Hepatocyte (in vitro differentiated cells): Measurements from ENCODE around the gene KCNQ1.

Experiments
- EZH2 ChIP-seq: fragments of 200-600 bp; sonication (generic); IDR thresholded peaks from 2 replicates; pipeline ENCODE4 v1.6.1; 2016; ENCODE audit warnings: antibody characterized with exemption, mild to moderate bottlenecking, borderline replicate concordance
- EZH2phosphoT487 ChIP-seq: fragments of 200-600 bp; sonication (generic); IDR thresholded peaks from one replicate; pipeline ENCODE4 v1.6.1; 2018; ENCODE audit warnings: antibody characterized with exemption, mild to moderate bottlenecking, low read depth, moderate library complexity; ENCODE audit not compliant: unreplicated experiment, severe bottlenecking
- TF ChIP-seq, protein P1 (sequence below): fragments of 200-600 bp; sonication (generic); IDR thresholded peaks from 2 replicates; pipeline ENCODE4 v1.5.1; 2016; ENCODE audit warnings: antibody characterized with exemption, mild to moderate bottlenecking; ENCODE audit not compliant: poor library complexity

DNA sequence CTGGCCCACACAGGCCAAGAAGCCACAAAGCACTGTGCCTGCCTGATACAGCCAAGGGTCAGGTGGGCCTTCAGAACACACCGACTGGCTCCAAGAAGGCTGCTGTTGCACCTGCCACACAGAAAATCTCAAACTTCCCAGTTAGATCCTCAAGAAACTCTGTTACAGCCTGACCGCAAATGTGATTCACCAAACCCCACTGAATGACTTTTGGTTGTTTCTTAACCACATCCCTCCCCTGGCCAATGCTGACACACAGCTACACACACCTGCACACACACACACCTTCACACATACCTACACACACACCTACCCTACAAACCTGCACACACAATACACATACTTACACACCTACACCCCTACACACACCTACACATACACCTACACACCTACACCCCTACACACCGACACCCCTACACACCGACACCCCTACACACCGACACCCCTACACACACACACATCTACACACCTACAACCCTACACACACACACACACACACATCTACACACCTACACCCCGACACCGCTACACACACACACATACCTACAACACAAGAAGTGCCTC is 409.3 kb downstream of the KCNQ1 start:
- TF ChIP-seq, protein P1, sequence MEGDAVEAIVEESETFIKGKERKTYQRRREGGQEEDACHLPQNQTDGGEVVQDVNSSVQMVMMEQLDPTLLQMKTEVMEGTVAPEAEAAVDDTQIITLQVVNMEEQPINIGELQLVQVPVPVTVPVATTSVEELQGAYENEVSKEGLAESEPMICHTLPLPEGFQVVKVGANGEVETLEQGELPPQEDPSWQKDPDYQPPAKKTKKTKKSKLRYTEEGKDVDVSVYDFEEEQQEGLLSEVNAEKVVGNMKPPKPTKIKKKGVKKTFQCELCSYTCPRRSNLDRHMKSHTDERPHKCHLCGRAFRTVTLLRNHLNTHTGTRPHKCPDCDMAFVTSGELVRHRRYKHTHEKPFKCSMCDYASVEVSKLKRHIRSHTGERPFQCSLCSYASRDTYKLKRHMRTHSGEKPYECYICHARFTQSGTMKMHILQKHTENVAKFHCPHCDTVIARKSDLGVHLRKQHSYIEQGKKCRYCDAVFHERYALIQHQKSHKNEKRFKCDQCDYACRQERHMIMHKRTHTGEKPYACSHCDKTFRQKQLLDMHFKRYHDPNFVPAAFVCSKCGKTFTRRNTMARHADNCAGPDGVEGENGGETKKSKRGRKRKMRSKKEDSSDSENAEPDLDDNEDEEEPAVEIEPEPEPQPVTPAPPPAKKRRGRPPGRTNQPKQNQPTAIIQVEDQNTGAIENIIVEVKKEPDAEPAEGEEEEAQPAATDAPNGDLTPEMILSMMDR = no peak
- no peak for TF ChIP-seq EZH2
- no peak for TF ChIP-seq EZH2phosphoT487
